NCI-H1930 (cell line): ENCODE data around the gene GALNT1.

Experiments used
- DNase-seq, 2 experiments: peaks; one replicate each; lab custom pipeline; 2025; lab: John Stamatoyannopoulos, UW

The GALNT1 gene

GRCh38 chr18:35618289-35618688 lies 36.7 kb downstream of the GALNT1 start:
- DNase-seq: no peak

- no peak for DNase-seq
Observed at GRCh38 chr18:35618696-35619095, 37.2 kb downstream of the GALNT1 start.

GRCh38 chr18:35619464-35619863 lies 37.9 kb downstream of the GALNT1 start:
- DNase-seq: no peak

- no peak for DNase-seq
Observed at GRCh38 chr18:35619941-35620340, 38.4 kb downstream of the GALNT1 start.

- DNase-seq: no peak
Observed at GRCh38 chr18:35620765-35621164, 39.2 kb downstream of the GALNT1 start.

- no peak for DNase-seq
Observed at GRCh38 chr18:35623255-35623654, 41.7 kb downstream of the GALNT1 start.

- DNase-seq: no peak
Observed at GRCh38 chr18:35624146-35624545, 42.6 kb downstream of the GALNT1 start.

GRCh38 chr18:35625232-35625631 lies 43.7 kb downstream of the GALNT1 start:
- DNase-seq: no peak

GRCh38 chr18:35633761-35634160 lies 52.2 kb downstream of the GALNT1 start:
- DNase-seq: no peak

- no peak for DNase-seq
Observed at GRCh38 chr18:35634323-35634722, 52.8 kb downstream of the GALNT1 start.

GRCh38 chr18:35635170-35635569 lies 53.6 kb downstream of the GALNT1 start:
- DNase-seq: no peak

GRCh38 chr18:35637227-35637626 lies 55.7 kb downstream of the GALNT1 start:
- DNase-seq: no peak

- DNase-seq: no peak
Observed at GRCh38 chr18:35639296-35639695, 57.8 kb downstream of the GALNT1 start.

GRCh38 chr18:35641467-35641866 lies 59.9 kb downstream of the GALNT1 start:
- no peak for DNase-seq

- no peak for DNase-seq
Observed at GRCh38 chr18:35641916-35642315, 60.4 kb downstream of the GALNT1 start.

GRCh38 chr18:35642802-35643201 lies 61.3 kb downstream of the GALNT1 start:
- no peak for DNase-seq

GRCh38 chr18:35646449-35646848 lies 64.9 kb downstream of the GALNT1 start:
- no peak for DNase-seq

- DNase-seq: no peak
Observed at GRCh38 chr18:35653392-35654135, 72.0 kb downstream of the GALNT1 start.

GRCh38 chr18:35658112-35658511 lies 76.6 kb downstream of the GALNT1 start:
- DNase-seq: no peak

GRCh38 chr18:35661483-35662146 lies 80.1 kb downstream of the GALNT1 start:
- DNase-seq: no peak

GRCh38 chr18:35662293-35663062 lies 80.9 kb downstream of the GALNT1 start:
- no peak for DNase-seq

- no peak for DNase-seq
Observed at GRCh38 chr18:35671966-35672603, 90.5 kb downstream of the GALNT1 start.
